ENCODE measurements around the gene TCTN3.

Gene TCTN3

GRCh38 chr10:95693071-95693667, 558 bp downstream of the TCTN3 start:
- H3K9me3 ChIP-seq (ENCODE audit: insufficient read depth, low read length, severe bottlenecking): no peaks in the 10 kb centered on the region
- DNase-seq (no peak), ATAC-seq (ENCODE audit: insufficient read depth, low read depth) (no peak)
- peaks cover 35% of the 10 kb centered on the region for H3K4me1 ChIP-seq (ENCODE audit: insufficient read depth, low read length)
- peaks cover 30% of the 10 kb centered on the region for H3K36me3 ChIP-seq (ENCODE audit: insufficient read depth, low read length)
- no peaks in the 10 kb centered on the region for H4K20me1 ChIP-seq (ENCODE audit: insufficient read depth, low read length)
- H3K4me3 ChIP-seq (ENCODE audit: low read depth in 1 of 2, low read length in 2 of 2): peak overlapping the region; percentile 78 to 92
- peaks cover 27% of the 10 kb centered on the region for H3K79me2 ChIP-seq (ENCODE audit: insufficient read depth, low read length)
- peak overlapping the region; percentile 77 for H3K9ac ChIP-seq (ENCODE audit: low read depth, low read length)
- peak overlapping the region; percentile 86 for H3K4me2 ChIP-seq (ENCODE audit: insufficient read depth, low read length)
- TF ChIP-seq CTCF (IDR thresholded peaks at IDR 0.05; ENCODE audit: borderline replicate concordance, extremely low read depth, low read length, poor library complexity, severe bottlenecking) (no peak), EZH2 (IDR thresholded peaks at IDR 0.05; ENCODE audit: borderline replicate concordance, low read depth, low read length, severe bottlenecking) (no peak)
- peak overlapping the region; percentile 71 for H3K27ac ChIP-seq (ENCODE audit: low read length)
- H2AFZ ChIP-seq (ENCODE audit: low read depth, low read length): peak overlapping the region; percentile 95
- H3K27me3 ChIP-seq (ENCODE audit: insufficient read depth, low read length, poor library complexity): no peaks in the 10 kb centered on the region

GRCh38 chr10:95691281-95691680, 2.4 kb downstream of the TCTN3 start:
- Histone ChIP-seq H2AFZ (ENCODE audit: low read depth, low read length) (no peak overlapping the region), H3K4me1 (ENCODE audit: insufficient read depth, low read length) (peaks cover 35% of the 10 kb centered on the region), H3K79me2 (ENCODE audit: insufficient read depth, low read length) (peaks cover 27% of the 10 kb centered on the region), H3K9ac (ENCODE audit: low read depth, low read length) (no peak overlapping the region), H3K9me3 (ENCODE audit: insufficient read depth, low read length, severe bottlenecking) (no peaks in the 10 kb centered on the region), H3K27me3 (ENCODE audit: insufficient read depth, low read length, poor library complexity) (no peaks in the 10 kb centered on the region), H3K4me3 (ENCODE audit: low read depth in 1 of 2, low read length in 2 of 2) (no peak overlapping the region), H4K20me1 (ENCODE audit: insufficient read depth, low read length) (no peaks in the 10 kb centered on the region), H3K36me3 (ENCODE audit: insufficient read depth, low read length) (peaks cover 46% of the 10 kb centered on the region), H3K27ac (ENCODE audit: low read length) (no peak overlapping the region), H3K4me2 (ENCODE audit: insufficient read depth, low read length) (0 out of 2 replicates have a peak overlapping the region, but pooled peaks have one; percentile 5)
- ATAC-seq (ENCODE audit: insufficient read depth, low read depth) (no peak), DNase-seq (no peak)
- TF ChIP-seq EZH2 (IDR thresholded peaks at IDR 0.05; ENCODE audit: borderline replicate concordance, low read depth, low read length, severe bottlenecking): no peak
- no peak for TF ChIP-seq CTCF (IDR thresholded peaks at IDR 0.05; ENCODE audit: borderline replicate concordance, extremely low read depth, low read length, poor library complexity, severe bottlenecking)

- Histone ChIP-seq H3K27me3 (ENCODE audit: insufficient read depth, low read length, poor library complexity) (no peaks in the 10 kb centered on the region), H3K9ac (ENCODE audit: low read depth, low read length) (no peak overlapping the region), H3K4me3 (ENCODE audit: low read depth in 1 of 2, low read length in 2 of 2) (no peak overlapping the region), H2AFZ (ENCODE audit: low read depth, low read length) (no peak overlapping the region), H3K4me1 (ENCODE audit: insufficient read depth, low read length) (peaks cover 27% of the 10 kb centered on the region), H3K36me3 (ENCODE audit: insufficient read depth, low read length) (peaks cover 63% of the 10 kb centered on the region), H3K9me3 (ENCODE audit: insufficient read depth, low read length, severe bottlenecking) (no peaks in the 10 kb centered on the region), H3K79me2 (ENCODE audit: insufficient read depth, low read length) (peaks cover 27% of the 10 kb centered on the region), H3K27ac (ENCODE audit: low read length) (no peak overlapping the region), H3K4me2 (ENCODE audit: insufficient read depth, low read length) (no peak overlapping the region), H4K20me1 (ENCODE audit: insufficient read depth, low read length) (no peaks in the 10 kb centered on the region)
- no peak for TF ChIP-seq CTCF (IDR thresholded peaks at IDR 0.05; ENCODE audit: borderline replicate concordance, extremely low read depth, low read length, poor library complexity, severe bottlenecking)
- no peak for TF ChIP-seq EZH2 (IDR thresholded peaks at IDR 0.05; ENCODE audit: borderline replicate concordance, low read depth, low read length, severe bottlenecking)
- ATAC-seq (ENCODE audit: insufficient read depth, low read depth) (no peak), DNase-seq (no peak)
Observed at GRCh38 chr10:95688648-95689047, 5.1 kb downstream of the TCTN3 start.
